Subcutaneous adipose tissue (tissue), 4 donors: ENCODE results near the gene CTPS2. TPM values are rescaled to one million over a fixed set of nuclear protein-coding genes. Genes with fewer than 3 reads are reported as not detected.

Experiments
- total RNA-seq, 4 donors: library from RNA; depleted of rRNA; stranded (reverse); fragments of >200 nt; gene quantifications; one replicate each; pipeline ENCODE4 v1.1.0, GENCODE V29; 2016
- TF ChIP-seq, protein P1 (sequence below): fragments of 450-650 bp; IDR thresholded peaks from one replicate; pipeline ENCODE4 v1.5.1; 2016; ENCODE audit warnings: low read depth, mild to moderate bottlenecking, control low read depth, antibody characterized with exemption, moderate library complexity

CTPS2 gene
- total RNA-seq, 4 donors from 2014 or later = 13.4 to 21.8 (median 18.5) TPM

- TF ChIP-seq, protein P1, sequence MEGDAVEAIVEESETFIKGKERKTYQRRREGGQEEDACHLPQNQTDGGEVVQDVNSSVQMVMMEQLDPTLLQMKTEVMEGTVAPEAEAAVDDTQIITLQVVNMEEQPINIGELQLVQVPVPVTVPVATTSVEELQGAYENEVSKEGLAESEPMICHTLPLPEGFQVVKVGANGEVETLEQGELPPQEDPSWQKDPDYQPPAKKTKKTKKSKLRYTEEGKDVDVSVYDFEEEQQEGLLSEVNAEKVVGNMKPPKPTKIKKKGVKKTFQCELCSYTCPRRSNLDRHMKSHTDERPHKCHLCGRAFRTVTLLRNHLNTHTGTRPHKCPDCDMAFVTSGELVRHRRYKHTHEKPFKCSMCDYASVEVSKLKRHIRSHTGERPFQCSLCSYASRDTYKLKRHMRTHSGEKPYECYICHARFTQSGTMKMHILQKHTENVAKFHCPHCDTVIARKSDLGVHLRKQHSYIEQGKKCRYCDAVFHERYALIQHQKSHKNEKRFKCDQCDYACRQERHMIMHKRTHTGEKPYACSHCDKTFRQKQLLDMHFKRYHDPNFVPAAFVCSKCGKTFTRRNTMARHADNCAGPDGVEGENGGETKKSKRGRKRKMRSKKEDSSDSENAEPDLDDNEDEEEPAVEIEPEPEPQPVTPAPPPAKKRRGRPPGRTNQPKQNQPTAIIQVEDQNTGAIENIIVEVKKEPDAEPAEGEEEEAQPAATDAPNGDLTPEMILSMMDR = no peak
Observed at GRCh38 chrX:16612257-16612897, 100.1 kb downstream of the CTPS2 start.

DNA sequence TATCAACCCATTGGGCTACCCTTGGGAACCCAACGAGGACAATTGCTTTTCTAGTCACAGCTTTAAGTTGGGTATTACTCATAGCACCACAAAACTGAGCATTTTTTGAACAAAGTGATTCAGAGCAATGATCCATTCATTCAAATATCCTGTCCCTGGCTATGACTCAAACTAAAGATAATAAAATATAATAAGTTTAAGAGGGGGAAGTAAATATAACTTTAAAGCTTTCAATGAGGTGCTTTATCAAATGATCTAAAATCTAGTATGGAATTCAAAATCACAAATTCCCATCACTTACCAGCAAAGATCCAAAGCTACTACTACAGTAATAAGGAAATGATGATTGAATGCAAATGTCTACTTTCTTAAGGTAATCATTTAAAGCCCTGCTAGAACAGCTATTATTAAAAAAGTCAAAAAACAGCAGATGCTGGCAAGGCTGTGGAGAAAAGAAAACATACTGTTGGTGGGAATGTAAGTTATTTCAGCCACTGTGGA is 102.3 kb downstream of the CTPS2 start:
- TF ChIP-seq, protein P1 = no peak

GRCh38 chrX:16606142-16606720 is 106.2 kb downstream of the CTPS2 start:
- TF ChIP-seq, protein P1 = no peak

- TF ChIP-seq, protein P1 = no peak
Observed at GRCh38 chrX:16604337-16604736, 108.1 kb downstream of the CTPS2 start.

DNA sequence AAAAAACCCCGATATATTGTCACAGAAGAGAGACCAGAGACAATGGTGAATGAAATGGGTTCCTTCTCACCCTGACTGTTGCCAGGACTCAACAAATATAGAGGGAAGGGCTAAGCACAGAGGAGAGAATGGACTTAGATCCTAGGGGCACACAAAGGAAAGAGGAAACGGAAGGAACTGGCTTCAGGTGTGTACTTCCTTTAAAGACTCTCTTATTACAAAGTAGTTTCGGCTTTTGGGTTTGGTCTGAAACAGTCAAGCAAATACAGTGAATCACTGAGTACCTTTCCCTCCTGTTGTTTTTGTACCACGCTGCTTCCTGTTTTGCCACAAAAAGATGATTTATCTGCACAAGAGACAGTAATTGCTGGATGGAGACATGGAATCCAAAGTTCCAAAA is 108.6 kb downstream of the CTPS2 start:
- TF ChIP-seq, protein P1 = no peak

GRCh38 chrX:16601885-16602284 is 110.6 kb downstream of the CTPS2 start:
- TF ChIP-seq, protein P1 = no peak

DNA sequence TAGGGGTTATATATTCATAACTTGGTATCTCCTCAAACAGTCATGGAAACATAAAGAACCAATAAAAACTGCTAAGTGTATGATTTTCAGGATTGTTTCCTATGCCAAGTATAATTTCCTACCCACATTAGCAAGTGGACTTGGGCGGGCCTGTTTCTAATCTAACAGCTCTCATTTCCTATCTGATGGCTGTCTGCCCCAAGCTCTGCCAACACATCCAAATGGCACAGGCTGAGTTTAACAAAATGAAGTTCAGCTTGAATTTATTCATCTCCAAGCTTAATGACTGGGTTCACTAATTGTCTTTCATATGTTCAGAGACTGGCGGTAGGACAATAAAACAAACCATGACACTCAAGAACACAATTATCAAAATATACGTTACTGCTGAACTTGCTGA is 118.0 kb downstream of the CTPS2 start:
- TF ChIP-seq, protein P1 = no peak
